ENCODE data around the gene DHX29.

DNA sequence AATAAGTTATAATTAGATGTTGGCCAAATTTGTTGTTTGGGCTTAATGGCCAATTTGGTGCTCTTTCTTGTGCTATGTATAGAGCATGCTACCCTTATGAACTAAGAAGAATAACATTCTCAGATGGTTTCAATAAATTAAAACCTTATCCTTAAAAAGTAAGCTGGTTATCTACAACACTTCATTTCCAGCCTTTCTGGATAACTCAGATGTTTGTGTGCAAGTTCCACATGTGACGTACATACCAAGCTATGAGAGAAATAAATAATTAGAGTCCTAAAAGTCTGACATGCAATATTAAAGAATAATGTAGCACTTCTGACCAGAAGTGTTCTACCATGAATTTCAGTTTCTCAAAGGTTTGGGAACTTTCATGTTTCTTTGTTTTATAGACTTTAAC is 12.0 kb upstream of the DHX29 start:
- no peak for TF ChIP-seq RAD21 (IDR thresholded peaks at IDR 0.05)
- TF ChIP-seq JUND (IDR thresholded peaks at IDR 0.05): no peak
- TF ChIP-seq, protein P1, sequence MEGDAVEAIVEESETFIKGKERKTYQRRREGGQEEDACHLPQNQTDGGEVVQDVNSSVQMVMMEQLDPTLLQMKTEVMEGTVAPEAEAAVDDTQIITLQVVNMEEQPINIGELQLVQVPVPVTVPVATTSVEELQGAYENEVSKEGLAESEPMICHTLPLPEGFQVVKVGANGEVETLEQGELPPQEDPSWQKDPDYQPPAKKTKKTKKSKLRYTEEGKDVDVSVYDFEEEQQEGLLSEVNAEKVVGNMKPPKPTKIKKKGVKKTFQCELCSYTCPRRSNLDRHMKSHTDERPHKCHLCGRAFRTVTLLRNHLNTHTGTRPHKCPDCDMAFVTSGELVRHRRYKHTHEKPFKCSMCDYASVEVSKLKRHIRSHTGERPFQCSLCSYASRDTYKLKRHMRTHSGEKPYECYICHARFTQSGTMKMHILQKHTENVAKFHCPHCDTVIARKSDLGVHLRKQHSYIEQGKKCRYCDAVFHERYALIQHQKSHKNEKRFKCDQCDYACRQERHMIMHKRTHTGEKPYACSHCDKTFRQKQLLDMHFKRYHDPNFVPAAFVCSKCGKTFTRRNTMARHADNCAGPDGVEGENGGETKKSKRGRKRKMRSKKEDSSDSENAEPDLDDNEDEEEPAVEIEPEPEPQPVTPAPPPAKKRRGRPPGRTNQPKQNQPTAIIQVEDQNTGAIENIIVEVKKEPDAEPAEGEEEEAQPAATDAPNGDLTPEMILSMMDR (IDR thresholded peaks at IDR 0.05; ENCODE audit: low read depth, low read length, missing input control): no peak
- TF ChIP-seq MAX (IDR thresholded peaks at IDR 0.05): no peak
- TF ChIP-seq, protein P2, sequence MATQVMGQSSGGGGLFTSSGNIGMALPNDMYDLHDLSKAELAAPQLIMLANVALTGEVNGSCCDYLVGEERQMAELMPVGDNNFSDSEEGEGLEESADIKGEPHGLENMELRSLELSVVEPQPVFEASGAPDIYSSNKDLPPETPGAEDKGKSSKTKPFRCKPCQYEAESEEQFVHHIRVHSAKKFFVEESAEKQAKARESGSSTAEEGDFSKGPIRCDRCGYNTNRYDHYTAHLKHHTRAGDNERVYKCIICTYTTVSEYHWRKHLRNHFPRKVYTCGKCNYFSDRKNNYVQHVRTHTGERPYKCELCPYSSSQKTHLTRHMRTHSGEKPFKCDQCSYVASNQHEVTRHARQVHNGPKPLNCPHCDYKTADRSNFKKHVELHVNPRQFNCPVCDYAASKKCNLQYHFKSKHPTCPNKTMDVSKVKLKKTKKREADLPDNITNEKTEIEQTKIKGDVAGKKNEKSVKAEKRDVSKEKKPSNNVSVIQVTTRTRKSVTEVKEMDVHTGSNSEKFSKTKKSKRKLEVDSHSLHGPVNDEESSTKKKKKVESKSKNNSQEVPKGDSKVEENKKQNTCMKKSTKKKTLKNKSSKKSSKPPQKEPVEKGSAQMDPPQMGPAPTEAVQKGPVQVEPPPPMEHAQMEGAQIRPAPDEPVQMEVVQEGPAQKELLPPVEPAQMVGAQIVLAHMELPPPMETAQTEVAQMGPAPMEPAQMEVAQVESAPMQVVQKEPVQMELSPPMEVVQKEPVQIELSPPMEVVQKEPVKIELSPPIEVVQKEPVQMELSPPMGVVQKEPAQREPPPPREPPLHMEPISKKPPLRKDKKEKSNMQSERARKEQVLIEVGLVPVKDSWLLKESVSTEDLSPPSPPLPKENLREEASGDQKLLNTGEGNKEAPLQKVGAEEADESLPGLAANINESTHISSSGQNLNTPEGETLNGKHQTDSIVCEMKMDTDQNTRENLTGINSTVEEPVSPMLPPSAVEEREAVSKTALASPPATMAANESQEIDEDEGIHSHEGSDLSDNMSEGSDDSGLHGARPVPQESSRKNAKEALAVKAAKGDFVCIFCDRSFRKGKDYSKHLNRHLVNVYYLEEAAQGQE (IDR thresholded peaks at IDR 0.05): no peak
- TF ChIP-seq RXRA (IDR thresholded peaks at IDR 0.05): no peak
- TF ChIP-seq TAF1 (conservative IDR thresholded peaks at IDR 0.05): no peak
- TF ChIP-seq SP1 (IDR thresholded peaks at IDR 0.05): no peak

All from liver (tissue), 3 donors.